CD4-positive, alpha-beta T cell (primary cell): ENCODE results near the gene CSTPP1. TPM values are rescaled to one million over a fixed set of nuclear protein-coding genes. Genes with fewer than 3 reads are reported as not detected.

Experiments
- ATAC-seq: fragments of 200-7000 bp; cut with Tn5 transposase; one replicate; pipeline ENCODE4 v1.10.0; 2022; ENCODE audit warnings: mild to moderate bottlenecking; ENCODE audit not compliant: poor library complexity
- CTCF ChIA-PET: fragments of 350-600 bp; sonication (Branson Sonifier 250); formaldehyde crosslinking; loops from one replicate; lab custom pipeline; 2021; ENCODE audit warnings: antibody characterized with exemption, inconsistent platforms; lab: Charles Lee
- POLR2A ChIA-PET: fragments of 350-600 bp; sonication (Branson Sonifier 250); formaldehyde crosslinking; loops from one replicate; lab custom pipeline; 2021; ENCODE audit warnings: antibody characterized with exemption, inconsistent platforms; lab: Charles Lee
- DNase-seq, 14 experiments: peaks; one replicate each; pipeline ENCODE4 v3.0.0-alpha.2; 2013 to 2020; ENCODE audit warnings: mixed read lengths in 2 of 14
- H3K27ac ChIP-seq, 2 donors: one replicate each; pipeline versions ENCODE4 v1.5.1 to v1.7.0; 2013; ENCODE audit warnings: low read length in 2 of 2, low read depth in 1 of 2, mild to moderate bottlenecking in 1 of 2
- H3K27me3 ChIP-seq, 2 experiments: 1 replicate in 1 of 2; 2 replicates in 1 of 2; pipeline versions ENCODE4 v1.6.1 to v1.7.0; 2013; ENCODE audit warnings: low read length in 2 of 2, control low read depth in 1 of 2, mild to moderate bottlenecking in 1 of 2, moderate library complexity in 1 of 2; ENCODE audit not compliant: insufficient read depth in 2 of 2, control insufficient read depth in 1 of 2
- H3K36me3 ChIP-seq: one replicate; pipeline ENCODE4 v1.6.1; 2013; ENCODE audit warnings: low read length, control low read depth; ENCODE audit not compliant: insufficient read depth
- H3K4me1 ChIP-seq: one replicate; pipeline ENCODE4 v1.6.1; 2013; ENCODE audit warnings: low read length, control low read depth; ENCODE audit not compliant: insufficient read depth
- H3K4me3 ChIP-seq: one replicate; pipeline ENCODE4 v1.5.1; 2013; ENCODE audit warnings: mild to moderate bottlenecking, low read length, moderate library complexity
- H3K9me3 ChIP-seq, 2 experiments: 1 replicate in 1 of 2; 2 replicates in 1 of 2; pipeline versions ENCODE4 v1.6.1 to v1.7.0; 2013; ENCODE audit warnings: low read length in 2 of 2, mild to moderate bottlenecking in 2 of 2, control low read depth in 1 of 2, moderate library complexity in 1 of 2; ENCODE audit not compliant: control insufficient read depth in 1 of 2, insufficient read depth in 1 of 2
- H3K27ac Mint-ChIP-seq: one replicate; pipeline ENCODE4 v1.8.0; 2020; ENCODE audit warnings: mixed read lengths
- H3K27me3 Mint-ChIP-seq: one replicate; pipeline ENCODE4 v1.8.0; 2021; ENCODE audit warnings: mixed read lengths
- H3K36me3 Mint-ChIP-seq: one replicate; pipeline ENCODE4 v1.8.0; 2021; ENCODE audit warnings: low read depth, mixed read lengths
- H3K4me1 Mint-ChIP-seq: one replicate; pipeline ENCODE4 v1.8.0; 2021; ENCODE audit warnings: low read depth, mixed read lengths
- H3K4me3 Mint-ChIP-seq: one replicate; pipeline ENCODE4 v1.8.0; 2020; ENCODE audit warnings: mild to moderate bottlenecking, mixed read lengths
- H3K9me3 Mint-ChIP-seq: one replicate; pipeline ENCODE4 v1.8.0; 2020; ENCODE audit warnings: mixed read lengths
- CTCF ChIP-seq: fragments of 200-600 bp; IDR thresholded peaks from one replicate; pipeline ENCODE4 v1.8.0; 2022; ENCODE audit warnings: antibody characterized with exemption, mild to moderate bottlenecking
- intact Hi-C, 2 experiments: fragments of 100-400 bp; cut with DNase I in 1 of 2; cut with micrococcal nuclease in 1 of 2; formaldehyde crosslinking; loops; one replicate each; pipeline versions ENCODE4 v1.15.1 to v1.9.0; 2023 to 2025; cut with DNase I, micrococcal nuclease
- total RNA-seq, 174 experiments: library from RNA in 2 of 174; stranded (reverse) in 2 of 174; gene quantifications; one replicate each; pipeline ENCODE4 v1.2.3 and lab custom pipeline; 2021 to 2026

Gene CSTPP1
- total RNA-seq, 2 experiments from 2014 or later: 6.6 to 7.3 TPM

DNA sequence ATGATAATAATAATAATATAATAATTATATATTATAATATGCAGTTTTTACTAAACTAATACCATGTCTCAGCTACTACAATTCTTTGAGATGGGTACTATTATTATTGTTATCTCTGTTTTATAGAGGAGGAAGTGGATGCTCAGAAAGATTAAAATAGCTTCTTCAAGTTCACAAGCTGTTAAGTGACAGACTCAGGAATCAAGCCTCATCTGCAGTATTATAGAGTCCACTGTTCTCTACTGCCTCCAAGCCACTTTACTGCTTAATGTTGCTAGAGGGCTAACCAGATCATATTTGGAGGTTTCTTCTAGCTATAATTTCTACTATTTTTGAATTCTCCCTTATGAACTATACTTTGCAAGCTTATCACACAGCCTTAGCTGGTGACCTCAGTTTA, 62.7 kb downstream of the CSTPP1 start:
- POLR2A ChIA-PET: interaction anchor here (0.6 kb wide), 1 partner anchor 83 kb away, joined by 4 read pairs; no protein-coding TSS in a partner anchor

DNA sequence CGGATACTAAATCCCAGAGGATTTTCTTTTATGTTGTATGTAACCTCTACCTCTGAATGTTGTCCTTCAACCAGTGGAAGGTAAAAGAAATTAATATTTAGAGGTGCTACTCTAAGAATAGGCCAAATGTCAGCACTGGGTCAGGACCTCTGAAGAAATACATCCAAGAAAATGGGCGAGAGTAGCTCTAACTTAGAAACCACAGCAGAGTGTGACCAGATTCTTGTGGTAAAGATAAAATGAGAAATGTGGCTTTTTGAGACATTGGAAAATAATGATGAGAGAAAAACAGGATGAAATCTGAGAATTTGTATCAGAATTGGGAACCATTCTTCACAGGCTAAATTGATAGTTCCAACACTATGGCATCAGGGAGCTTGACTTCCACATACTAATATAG, 63.5 kb downstream of the CSTPP1 start:
- no peak overlapping the region for H3K4me3 ChIP-seq
- Mint-ChIP-seq H3K4me1 (peaks cover 17% of the 10 kb centered on the region), H3K4me3 (no peak overlapping the region), H3K27ac (no peak overlapping the region), H3K9me3 (no peaks in the 10 kb centered on the region), H3K36me3 (peaks cover 29% of the 10 kb centered on the region), H3K27me3 (no peaks in the 10 kb centered on the region)
- H3K27me3 ChIP-seq: no peaks in the 10 kb centered on the region
- TF ChIP-seq CTCF: no peak
- ATAC-seq: no peak
- POLR2A ChIA-PET: no interaction called here
- no peak overlapping the region for H3K27ac ChIP-seq
- DNase-seq: no peak
- no peaks in the 10 kb centered on the region for H3K36me3 ChIP-seq
- CTCF ChIA-PET: interaction anchor here (1.0 kb wide), 1 partner anchor 11 kb away, joined by 3 read pairs; no protein-coding TSS in a partner anchor
- no peaks in the 10 kb centered on the region for H3K4me1 ChIP-seq
- no peaks in the 10 kb centered on the region for H3K9me3 ChIP-seq
- intact Hi-C loops: no loop called here

More for the DNA sequence above, 62.7 kb downstream of the CSTPP1 start:
- no peaks in the 10 kb centered on the region for H3K36me3 ChIP-seq
- DNase-seq (no peak), ATAC-seq (no peak)
- no peak overlapping the region for H3K27ac ChIP-seq
- no peaks in the 10 kb centered on the region for H3K27me3 Mint-ChIP-seq
- no peak overlapping the region for H3K27ac Mint-ChIP-seq
- no peak overlapping the region for H3K4me3 Mint-ChIP-seq
- H3K9me3 Mint-ChIP-seq: no peaks in the 10 kb centered on the region
- no peak overlapping the region for H3K4me3 ChIP-seq
- intact Hi-C loops: no loop called here
- peaks cover 11% of the 10 kb centered on the region for H3K4me1 Mint-ChIP-seq
- CTCF ChIA-PET: interaction anchor here (0.5 to 1.0 kb wide), 2 partner anchors 12 to 900 kb away, joined by 3 read pairs; no protein-coding TSS in a partner anchor
- no peaks in the 10 kb centered on the region for H3K4me1 ChIP-seq
- H3K9me3 ChIP-seq: no peaks in the 10 kb centered on the region
- no peak for TF ChIP-seq CTCF
- H3K27me3 ChIP-seq: no peaks in the 10 kb centered on the region
- peaks cover 32% of the 10 kb centered on the region for H3K36me3 Mint-ChIP-seq

DNA sequence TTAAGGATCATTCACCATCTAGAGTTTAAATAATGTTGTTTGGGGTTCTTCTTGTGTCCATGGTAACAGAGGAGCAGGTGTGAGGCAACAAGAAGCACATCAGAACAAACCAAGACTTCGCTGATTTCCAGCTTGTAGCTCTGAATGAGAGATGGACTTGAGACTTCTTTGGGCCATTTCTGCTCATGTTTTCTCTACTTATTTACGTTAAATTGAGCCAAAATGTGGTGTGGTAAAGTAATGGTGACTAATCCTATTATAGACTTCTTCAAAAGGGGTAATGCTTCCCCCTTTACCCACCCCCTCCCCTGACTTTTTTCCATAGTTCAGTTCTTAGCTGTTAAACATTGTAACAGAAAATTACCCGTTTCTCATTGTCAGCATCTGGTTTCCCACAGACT, 65.2 kb downstream of the CSTPP1 start:
- Mint-ChIP-seq H3K27ac (no peak overlapping the region), H3K36me3 (peaks cover 16% of the 10 kb centered on the region), H3K27me3 (no peaks in the 10 kb centered on the region), H3K4me1 (peaks cover 21% of the 10 kb centered on the region), H3K4me3 (no peak overlapping the region), H3K9me3 (no peaks in the 10 kb centered on the region)
- no peaks in the 10 kb centered on the region for H3K36me3 ChIP-seq
- CTCF ChIA-PET: no interaction called here
- no peaks in the 10 kb centered on the region for H3K4me1 ChIP-seq
- H3K9me3 ChIP-seq: no peaks in the 10 kb centered on the region
- no peak for DNase-seq
- POLR2A ChIA-PET: no interaction called here
- H3K27me3 ChIP-seq: no peaks in the 10 kb centered on the region
- H3K4me3 ChIP-seq: no peak overlapping the region
- no peak overlapping the region for H3K27ac ChIP-seq
- no peak for TF ChIP-seq CTCF
- intact Hi-C loops: no loop called here
- ATAC-seq: no peak
